ENCODE data around the gene APLP1.
"Not testable (repeated sequence)": the region's sequence is repeated elsewhere in the genome, so short reads cannot be mapped to it uniquely, and the experiment has no call there.

APLP1 gene

DNA sequence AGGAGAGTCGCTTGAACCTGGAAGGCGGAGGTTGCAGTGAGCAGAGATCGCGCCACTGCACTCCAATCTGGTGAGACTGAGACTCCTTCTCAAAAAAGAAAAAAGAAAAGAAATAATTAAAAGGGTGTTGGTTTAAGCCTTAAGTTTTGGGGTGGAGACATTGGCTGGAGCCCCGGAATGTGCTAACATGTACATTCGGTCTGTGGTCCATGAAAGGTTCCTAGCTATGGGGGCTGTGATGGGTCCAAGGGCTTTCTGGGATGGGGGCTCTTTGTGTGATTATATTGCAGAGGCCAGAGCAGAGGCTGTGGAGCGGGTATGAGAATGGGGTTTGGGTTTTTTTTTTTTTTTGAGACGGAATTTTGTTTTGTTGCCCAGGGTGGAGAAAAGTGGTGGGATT lies 17.5 kb downstream of the APLP1 start:
- no peak for DNase-seq

DNA sequence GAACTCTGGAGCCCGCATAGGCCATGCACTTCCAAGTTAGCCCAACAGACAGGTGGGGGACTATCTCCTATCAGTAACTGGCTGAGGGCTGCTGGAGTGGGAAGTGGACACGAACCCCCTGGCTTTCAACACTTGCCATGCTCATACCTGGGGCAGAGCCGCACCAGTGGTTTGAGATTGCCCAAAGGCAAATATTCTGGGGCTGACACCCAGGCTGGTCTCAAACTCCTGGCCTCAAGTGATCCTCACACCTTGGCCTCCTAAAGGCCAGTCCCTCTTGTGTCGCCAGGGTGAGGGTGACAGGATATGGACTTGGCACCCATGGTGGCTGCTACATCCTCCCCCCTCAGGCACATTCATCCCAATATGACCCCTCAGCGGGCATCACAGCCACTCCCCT lies 18.8 kb downstream of the APLP1 start:
- DNase-seq: no peak

DNA sequence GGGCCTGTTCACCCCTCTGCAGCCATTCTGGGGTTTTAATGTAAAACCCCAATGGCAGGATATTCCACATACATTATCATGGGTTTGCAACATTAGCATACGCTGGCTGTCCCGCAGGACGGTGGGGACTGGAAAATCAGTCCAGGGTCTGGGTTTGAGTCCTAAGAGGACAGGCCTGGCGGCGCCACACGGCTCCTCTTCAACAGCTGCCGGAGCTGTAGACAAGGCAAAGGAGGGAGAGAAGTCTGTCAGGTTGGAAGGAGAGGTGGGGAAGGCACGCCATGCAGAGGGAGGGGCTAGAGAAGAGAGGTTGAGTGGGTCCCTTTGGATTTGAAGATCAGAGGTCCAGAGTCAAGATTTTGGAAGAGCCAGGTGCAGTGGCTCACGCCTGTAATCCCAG lies 20.0 kb downstream of the APLP1 start:
- DNase-seq: no peak

DNA sequence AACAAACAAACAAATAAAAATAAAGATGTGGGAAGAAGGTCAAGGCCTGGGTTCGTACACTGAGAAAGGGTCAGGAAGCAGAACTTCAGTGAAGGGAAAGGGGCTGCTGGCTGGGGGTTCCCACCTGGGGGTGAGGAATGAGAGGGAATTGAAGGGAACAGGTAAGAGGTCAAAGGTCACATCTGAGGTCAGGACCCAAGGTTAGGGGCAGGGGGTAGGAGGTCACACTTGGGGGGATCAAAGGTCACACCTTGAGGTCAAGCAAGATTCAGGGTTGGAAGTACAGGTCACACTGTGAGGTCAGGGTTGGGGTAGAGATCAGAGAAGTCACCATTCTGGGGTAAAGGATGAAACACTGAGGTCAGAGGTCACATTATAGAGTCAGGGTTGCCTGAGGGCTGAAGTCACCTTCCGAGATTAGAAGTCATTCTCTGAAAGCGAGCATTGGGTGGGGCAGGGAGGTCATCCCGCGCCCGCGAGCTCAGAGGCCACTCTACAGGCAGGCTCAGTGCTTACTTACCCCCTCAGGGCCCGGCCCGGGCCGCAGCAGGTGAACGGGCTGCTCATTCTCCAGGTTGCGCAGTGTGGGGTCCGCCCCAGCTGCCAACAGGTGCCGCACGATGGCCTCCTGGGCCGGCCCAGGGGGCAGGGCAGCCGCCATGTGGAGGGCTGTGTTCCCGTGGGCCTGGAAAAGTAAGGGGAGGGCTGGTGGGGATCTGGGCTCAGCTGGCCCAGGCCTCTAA lies 21.2 kb downstream of the APLP1 start:
- no peak for DNase-seq

DNA sequence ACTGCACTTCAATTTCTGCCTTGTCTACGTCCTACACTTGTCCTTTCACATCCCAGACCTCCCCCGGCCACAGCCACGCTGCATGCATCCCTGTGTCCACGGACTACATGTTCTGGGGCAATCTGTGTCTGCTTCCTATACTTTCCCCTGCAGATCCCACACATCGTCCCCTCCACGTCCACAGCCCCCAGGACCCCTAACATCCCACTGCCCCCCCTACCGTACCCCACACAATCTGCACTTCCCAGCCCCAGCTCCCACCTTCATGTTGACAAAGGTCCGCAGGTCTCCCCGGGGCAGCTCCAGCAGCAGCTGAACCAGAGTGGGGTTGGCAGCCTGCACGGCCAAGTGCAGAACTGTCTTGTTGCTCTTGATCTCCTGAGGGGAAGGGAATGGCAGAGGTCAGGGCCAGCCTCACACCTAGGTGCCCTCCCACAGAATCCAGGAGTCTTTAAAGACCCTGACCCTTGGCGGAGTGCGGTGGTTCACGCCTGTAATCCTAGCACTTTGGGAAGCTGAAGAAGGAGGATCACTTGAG lies 21.8 kb downstream of the APLP1 start:
- DNase-seq: no peak

DNA sequence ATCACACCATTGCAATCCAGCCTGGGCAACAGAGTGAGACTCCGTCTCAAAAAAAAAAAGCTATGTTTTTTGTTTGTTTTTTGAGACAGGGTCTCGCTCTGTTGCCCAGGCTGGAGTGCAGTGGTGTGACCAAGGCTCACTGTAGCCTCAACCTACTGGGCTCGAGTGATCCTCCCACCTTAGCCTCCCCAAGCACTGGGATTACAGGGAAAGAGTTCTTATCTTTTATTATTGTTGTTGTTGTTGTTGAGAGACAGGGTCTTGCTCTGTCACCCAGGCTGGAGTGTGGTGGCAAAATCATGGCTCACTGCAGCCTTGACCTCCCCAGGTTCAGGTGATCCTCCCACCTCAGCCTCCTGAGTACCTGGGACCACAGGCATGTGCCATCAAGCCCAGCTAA lies 23.4 kb downstream of the APLP1 start:
- not testable (repeated sequence) for DNase-seq

DNA sequence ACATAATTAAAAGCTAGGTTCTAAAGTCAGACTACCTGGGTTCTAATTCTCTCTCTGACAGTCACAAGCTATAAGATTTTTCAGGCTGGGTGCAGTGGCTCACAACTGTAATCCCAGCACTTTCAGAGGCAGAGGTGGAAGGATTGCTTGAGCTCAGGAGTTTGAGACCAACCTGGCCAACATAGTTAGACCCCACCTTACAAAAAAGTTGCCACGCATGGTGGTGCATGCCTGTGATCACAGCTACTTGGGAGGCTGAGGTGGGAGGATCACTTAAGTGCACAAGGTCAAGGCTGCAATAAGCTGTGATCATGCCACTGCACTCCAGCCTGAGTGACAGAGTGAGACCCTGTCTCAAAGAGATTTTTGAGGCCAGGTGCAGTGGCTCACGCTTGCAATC lies 26.0 kb downstream of the APLP1 start:
- DNase-seq: no peak

DNA sequence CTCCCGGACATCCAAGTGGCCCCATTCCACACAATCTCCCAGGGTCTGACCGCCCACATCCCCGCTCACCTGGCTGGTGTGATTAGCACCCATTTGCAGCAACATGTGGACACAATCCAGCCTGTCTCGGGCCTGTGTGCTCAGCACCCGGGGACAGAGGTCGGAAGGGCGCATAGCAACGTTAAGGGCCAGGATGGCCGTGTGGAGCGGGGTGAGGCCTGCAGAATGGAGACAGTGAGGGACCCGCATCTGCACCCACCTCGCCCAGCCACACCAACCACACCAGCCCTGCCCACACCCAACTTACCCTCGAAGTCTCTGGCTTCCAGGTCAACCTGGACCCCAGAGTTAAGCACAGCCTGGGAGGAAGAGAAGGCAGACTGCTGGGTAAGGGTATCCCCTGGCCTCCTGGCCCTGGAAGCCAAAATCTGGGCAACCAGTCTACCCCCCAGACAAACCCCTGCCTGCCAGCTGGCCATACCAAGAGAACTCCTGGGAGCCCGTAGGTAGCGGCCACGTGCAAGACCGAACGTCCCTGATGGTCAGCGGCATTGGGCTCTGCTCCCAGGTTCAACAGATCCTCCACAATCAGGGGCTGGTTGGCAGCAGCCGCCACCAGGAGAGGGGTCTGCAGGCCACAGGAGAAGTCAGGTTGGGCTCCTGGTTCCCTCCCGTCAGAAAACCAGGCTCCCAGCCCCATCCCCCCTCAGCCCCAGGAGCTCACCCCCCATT lies 27.7 kb downstream of the APLP1 start:
- DNase-seq: no peak

DNA sequence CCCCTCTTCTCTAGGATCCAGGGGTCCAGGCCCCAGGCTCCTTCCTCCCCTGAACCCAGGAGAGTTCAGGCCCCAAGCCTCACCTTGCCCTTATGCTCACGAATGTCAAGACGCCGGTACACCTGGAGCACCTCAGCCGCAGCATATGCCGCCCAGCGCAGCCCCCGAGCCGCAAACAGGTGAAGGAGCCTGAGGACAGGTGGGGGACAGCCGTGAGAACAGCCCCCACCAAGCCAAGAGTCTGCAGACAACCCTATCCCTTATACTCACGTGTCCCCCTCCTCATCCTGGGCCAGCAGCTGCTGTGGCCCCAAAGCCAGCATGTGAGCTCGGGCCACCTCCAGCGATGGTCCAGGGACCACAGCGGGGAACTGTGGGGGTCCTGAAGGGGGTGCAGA lies 28.3 kb downstream of the APLP1 start:
- no peak for DNase-seq

DNA sequence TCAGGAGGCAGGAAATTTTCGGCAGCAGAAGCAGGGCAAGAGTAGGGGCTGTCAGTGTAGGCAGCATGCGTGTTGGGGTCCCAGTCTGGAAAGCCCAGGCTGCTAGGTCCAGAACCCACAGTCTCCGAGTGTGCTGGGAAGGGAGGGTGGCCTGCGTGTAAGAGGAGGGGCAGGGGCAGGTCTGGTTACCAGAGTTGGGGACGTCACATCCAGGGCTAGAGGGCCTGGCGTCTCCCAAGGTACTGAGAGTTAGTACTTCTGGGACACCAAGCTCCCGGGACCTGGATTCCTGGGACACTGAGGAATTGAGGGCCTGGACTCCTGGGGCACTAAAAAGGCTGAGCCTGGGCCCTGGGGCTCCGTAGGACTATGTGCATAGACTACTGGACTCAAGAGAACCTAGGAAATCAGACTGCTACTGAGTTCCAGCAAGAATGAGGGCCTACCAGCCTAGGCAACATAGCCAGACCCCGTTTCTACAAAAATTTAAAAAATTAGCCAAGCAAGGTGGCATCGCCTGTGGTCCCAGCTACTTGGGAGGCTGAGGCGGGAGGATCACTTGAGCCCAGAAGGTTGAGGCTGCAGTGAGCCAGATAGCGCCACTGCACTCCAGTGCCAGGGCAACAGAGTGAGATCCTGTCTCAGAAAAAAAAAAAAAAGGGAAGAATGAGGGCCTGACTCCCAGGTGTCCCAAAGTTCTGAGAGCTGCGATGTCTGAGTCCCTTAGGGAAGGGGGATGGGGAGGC lies 29.5 kb downstream of the APLP1 start:
- no peak for DNase-seq

DNA sequence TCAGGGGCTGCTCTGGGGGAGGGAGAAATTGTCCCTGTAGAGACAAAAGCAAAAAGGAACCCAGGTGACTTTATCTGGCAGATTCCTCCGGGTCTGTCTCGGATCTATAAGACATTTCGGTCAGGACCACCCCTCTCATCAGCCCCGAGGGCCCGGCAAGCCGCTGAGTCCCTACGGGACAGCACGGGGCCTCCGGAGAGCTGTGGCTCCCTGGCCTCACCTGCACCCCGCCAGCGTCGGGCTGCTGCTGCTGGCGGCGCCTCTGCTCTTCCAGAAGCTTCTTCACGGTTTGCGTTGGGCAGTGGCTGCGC lies 30.1 kb downstream of the APLP1 start:
- DNase-seq: no peak

DNA sequence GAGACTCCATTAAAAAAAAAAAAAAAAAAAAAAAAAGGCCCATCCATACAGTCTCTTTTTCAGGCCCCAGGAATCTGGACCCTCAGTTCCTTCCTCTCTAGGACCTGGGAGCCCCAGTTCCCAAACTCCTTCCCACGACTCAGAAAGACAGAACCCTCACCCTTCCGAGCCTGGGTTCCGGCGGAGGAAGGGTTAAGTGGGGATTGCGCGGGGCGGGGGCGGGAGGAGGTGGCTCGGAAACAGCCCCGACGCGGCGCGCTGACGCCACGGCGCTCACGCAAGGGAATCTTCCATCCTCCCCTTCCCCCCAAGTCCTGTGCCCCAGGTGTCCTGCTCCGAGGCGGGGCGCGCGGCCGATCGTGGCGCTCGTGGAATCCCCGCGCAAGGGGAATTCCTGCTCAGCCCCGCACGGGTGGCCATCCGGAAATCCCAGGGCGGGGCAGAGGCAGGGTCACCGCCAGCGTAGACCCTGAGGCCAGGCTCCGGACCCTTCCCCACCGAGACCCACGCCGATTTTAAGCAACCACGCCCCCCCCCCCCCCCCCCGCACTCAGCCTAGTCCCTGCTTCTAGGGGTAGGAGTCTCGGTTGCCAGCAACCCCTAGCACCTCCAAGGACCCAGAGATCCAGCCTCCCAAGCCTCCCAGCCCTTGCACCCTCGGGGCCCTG lies 31.3 kb downstream of the APLP1 start:
- no peak for DNase-seq

DNA sequence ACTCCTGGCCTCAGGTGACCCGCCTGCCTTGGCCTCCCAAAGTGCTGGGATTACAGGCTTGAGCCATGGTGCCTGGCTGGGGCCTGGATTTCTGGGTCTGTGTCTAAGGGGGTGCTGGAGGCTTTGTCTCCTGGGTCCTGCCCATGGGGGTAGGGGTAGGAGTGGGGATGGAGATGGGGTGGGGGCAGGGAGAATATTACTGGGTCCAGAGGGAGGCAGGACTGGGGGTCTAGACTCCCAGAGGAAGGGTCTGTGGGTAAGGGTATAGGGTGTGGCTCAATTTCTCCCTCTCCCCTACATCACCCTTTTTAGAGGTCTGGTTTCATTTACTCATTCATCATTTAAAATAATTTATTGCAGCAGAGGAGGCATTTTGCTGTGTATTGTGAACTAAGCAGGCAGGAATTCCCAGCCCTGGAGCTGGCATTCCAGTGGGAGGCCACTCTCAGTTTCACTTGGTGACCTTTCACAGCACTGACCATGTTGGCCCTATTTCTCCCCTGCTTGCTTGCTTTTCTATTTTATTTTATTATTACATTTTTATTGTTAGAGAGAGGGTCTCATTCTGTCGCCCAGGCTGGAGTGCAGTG lies 32.8 kb downstream of the APLP1 start:
- no peak for DNase-seq

DNA sequence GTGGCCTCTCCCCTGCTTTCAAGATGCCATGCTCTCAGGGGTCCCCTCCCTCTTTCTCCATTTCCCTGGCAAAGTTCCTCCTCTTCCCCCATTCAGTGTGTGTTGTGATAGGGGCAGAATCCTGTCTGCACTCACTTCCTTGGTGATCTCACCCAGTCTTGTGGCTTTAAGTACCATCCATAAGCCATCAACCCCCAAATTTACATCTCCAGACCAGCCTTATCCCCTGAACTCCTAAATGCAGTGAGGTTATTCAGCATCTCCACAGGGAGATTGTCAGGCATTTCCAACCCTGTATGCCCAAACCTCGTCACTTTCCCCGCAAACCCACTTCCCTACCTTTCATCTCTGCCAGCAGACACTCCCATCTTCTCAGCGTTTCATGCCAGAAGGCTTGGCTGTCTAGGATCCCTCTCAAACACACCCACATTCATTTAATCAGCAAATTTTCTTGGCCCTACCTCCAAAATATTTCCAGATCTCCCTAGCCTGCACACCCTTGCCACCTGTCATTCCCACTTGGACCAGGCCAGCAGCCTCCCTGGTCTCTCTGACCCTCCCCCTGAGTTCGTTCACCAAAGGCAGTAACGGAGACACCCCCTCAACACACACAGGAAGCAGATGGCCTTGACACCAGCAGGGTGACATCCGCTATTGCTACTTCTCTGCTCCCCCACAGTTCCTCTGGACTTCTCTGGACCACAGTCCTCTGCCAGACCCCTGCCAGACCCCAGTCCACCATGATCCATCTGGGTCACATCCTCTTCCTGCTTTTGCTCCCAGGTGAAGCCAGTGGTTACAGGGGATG lies 33.7 kb downstream of the APLP1 start, which contains the start of gene HCST:
HCST (plus strand) TSS at position 676 of the 808 bp plus-strand sequence; CDS start at position 741, 65 bp downstream.
- no peak for DNase-seq

DNA sequence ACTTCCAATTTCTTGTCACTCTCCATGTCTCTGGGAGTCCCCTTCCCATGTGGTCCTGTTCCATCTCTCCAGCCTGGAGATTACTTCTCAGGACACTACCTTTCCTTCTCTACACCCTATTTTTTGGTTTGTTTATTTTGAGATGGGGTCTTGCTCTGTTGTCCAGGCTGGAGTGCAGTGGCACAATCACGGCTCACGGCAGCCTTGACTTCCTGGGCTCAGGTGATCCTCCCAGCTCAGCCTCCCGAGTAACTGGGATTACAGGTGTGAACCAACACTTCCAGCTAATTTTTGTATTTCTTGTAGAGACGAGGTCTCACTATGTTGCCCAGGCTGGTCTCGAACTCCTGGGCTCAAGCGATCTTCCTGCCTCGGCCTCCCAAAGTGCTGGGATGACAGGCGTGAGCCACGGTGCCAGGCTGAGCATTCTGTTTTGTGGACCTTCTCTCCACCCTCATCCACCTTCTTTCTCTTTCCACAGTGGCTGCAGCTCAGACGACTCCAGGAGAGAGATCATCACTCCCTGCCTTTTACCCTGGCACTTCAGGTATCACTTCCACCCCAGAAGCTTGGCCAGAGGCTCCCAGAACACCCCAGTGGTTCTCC lies 34.6 kb downstream of the APLP1 start:
- DNase-seq: no peak

DNA sequence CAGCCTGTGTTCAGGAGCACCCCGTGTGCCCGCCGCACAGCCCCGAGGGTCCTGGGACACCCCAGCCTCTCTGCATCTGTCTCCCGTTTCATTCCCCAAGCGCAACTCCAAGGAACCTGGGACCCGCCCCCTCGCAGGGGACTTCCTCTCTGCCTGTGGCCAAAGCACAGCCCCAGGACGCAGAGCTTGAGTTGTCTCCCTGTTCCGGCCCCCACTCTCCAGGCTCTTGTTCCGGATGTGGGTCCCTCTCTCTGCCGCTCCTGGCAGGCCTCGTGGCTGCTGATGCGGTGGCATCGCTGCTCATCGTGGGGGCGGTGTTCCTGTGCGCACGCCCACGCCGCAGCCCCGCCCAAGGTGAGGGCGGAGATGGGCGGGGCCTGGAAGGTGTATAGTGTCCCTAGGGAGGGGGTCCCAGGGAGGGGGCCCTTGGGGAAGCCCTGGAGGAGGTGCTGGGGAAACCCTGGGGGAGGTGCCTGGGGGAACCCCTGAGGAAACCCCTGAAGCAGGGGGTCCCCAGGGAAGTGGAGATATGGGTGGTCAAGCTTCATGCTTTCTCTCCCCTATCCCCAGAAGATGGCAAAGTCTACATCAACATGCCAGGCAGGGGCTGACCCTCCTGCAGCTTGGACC lies 35.3 kb downstream of the APLP1 start:
- DNase-seq: peak; percentile 70

DNA sequence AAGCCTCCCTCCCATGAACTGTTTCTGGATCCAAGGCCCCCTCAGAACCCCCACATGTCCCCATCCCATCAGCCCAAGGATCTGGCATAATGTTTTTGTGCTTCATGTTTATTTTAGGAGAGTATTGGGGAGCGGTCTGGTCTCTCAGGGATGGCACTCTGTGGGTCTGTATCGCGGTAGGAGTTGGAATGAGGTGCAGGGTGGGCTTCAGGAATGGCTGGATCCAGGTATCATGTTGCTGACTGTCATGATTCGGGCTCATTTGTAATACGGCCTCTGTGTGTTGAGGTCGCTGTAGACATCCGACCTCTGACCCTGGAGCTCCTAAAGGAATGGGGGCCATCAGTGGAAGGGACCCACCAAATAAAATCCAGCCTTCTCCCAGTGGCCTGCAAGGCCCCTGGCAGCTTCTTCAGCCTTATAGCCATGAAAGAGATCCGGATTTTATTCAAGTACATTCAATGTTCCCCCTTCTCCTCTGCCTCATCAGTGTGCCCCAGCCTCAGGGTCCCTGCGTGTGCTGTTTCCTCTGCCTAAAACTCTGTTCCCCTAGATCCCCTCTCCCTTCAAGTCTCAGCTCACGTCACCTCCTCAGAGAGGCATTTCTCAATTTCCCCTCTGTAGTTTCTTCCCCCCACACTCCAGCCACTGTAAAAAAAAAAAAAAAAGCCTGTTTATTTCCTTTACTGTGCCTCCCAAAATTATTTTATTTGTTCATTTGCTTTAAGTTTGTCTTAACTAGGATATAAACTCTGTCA lies 36.1 kb downstream of the APLP1 start:
- DNase-seq: no peak

DNA sequence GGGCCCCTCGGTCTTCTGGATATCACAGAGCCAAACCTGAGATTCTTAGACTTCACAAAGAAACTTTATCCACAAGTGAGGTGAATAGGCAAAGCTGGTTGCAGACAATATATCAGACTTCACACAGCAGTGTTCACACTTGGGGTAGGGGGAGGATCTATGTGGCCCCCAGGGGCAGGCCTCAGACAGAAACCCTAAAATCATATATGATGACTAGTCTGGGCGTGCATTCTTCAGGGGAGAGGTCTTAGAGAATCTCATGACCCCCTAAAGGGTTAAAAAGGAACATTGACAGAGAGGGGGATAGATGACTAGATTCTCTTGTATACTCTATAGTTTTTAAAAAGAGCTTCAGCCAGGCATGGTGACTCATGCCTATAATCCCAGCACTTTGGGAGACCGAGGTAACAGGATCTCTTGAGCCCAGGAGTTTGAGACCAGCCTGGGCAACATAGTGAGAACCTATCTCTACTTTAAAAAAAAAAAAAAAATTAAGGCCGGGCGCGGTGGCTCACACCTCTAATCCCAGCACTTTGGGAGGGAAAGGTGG lies 36.9 kb downstream of the APLP1 start:
- DNase-seq: no peak

DNA sequence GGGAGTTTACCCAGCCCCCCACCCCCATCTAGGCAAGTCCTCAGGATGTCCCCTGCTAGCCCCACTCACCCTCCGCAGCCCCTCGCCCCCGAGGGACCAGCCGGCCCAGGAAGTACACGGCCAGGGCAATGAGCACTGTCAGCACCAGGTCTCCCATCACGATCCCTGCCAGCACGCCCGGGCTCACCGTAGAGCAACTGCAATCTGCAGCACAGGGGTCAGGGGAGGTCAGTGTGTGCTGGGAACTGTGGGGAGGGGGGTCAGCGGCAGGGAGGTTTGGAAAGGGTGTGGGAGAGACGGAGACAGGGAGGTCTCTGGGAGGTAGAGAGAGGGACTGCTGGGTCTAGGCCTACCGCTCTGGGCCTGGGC lies 39.0 kb downstream of the APLP1 start:
- DNase-seq: no peak

DNA sequence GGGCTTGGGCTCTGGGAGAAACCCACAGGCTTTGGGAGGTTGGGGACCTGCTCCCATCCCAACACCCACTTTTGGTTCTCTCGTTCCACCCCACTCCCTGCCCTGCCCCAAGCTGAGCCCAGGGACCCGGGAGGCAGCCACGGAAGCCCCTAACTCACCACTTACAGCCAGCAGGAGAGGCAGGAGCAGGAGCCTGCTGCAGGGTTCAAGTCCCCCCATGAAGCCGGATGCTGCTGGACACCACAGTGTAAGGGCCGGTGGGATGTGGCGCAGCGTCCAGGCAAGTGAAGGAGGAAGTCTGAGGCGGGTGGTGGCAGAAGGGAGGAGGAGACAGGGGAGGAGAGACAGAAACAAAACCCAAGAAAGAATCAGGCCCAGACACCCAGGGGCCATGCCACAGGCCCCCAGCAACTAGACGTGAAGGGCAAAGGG lies 39.7 kb downstream of the APLP1 start, which contains the start of gene TYROBP:
TYROBP (minus strand) TSS at position 286 of the 432 bp plus-strand sequence; CDS start at position 219, 67 bp downstream.
- DNase-seq: no peak

Data from SIG-M5 (cell line).